BJ (cell line): ENCODE data around the gene CPNE1. TPM values are rescaled to one million over a fixed set of nuclear protein-coding genes. Genes with fewer than 3 reads are reported as not detected.
"Not testable (repeated sequence)": the region's sequence is repeated elsewhere in the genome, so short reads cannot be mapped to it uniquely, and the experiment has no call there.

Experiments used
- CTCF ChIA-PET: fragments of 350-600 bp; formaldehyde crosslinking; extraction: SDS; loops from one replicate; lab custom pipeline; 2021; ENCODE audit warnings: antibody characterized with exemption, inconsistent platforms; lab: Yijun Ruan, JAX
- POLR2A ChIA-PET: fragments of 300-600 bp; sonication (Branson Sonifier 250); formaldehyde crosslinking; extraction: SDS; loops from one replicate; lab custom pipeline; 2021; ENCODE audit warnings: antibody characterized with exemption; lab: Charles Lee
- DNase-seq: peaks from one replicate; pipeline ENCODE4 v3.0.0-alpha.2; 2011; ENCODE audit warnings: low read depth
- H3K27me3 ChIP-seq: 2 replicates; pipeline ENCODE4 v1.6.0; 2011; ENCODE audit warnings: low read length; ENCODE audit not compliant: control insufficient read depth, insufficient read depth
- H3K36me3 ChIP-seq: 2 replicates; pipeline ENCODE4 v1.5.1; 2011; ENCODE audit warnings: low read length; ENCODE audit not compliant: control insufficient read depth, insufficient read depth
- H3K4me3 ChIP-seq: 2 replicates; pipeline ENCODE4 v1.5.1; 2011; ENCODE audit warnings: low read depth, mild to moderate bottlenecking, control low read depth, low read length
- CTCF ChIP-seq: IDR thresholded peaks from 2 replicates; pipeline ENCODE4 v1.5.1; 2011; ENCODE audit warnings: low read depth, mild to moderate bottlenecking, control low read depth, inconsistent platforms, low read length, moderate library complexity; ENCODE audit not compliant: insufficient read depth
- polyA plus RNA-seq: library from polyadenylated mRNA; depleted of rRNA; stranded (reverse); fragments of >200 nt; gene quantifications from 2 replicates; pipeline ENCODE4 v1.2.3, GENCODE V29; 2011

The CPNE1 gene
- polyA plus RNA-seq, 1 experiment: 217 TPM

- ChIA-PET CTCF (interaction anchor here (0.7 to 1.1 kb wide), 2 partner anchors 10 to 125 kb away, joined by 3 to 5 read pairs; partner anchors contain the start of genes NFS1 and ROMO1), POLR2A (no interaction called here)
- DNase-seq: no peak
- Histone ChIP-seq H3K36me3 (peaks cover 19% of the 10 kb centered on the region), H3K4me3 (no peak overlapping the region), H3K27me3 (no peaks in the 10 kb centered on the region)
- no peak for TF ChIP-seq CTCF
Observed at GRCh38 chr20:35710039-35710438, 45.3 kb upstream of the CPNE1 start.

- no peak for DNase-seq
- no peaks in the 10 kb centered on the region for H3K27me3 ChIP-seq
- TF ChIP-seq CTCF: no peak
- ChIA-PET CTCF (interaction anchor here (0.7 to 1.1 kb wide), 2 partner anchors 9 to 19 kb away, joined by 3 to 5 read pairs; partner anchors contain the start of genes NFS1 and ROMO1), POLR2A (no interaction called here)
- H3K36me3 ChIP-seq: peaks cover 18% of the 10 kb centered on the region
- no peak overlapping the region for H3K4me3 ChIP-seq
Observed at GRCh38 chr20:35709259-35709658, 44.6 kb upstream of the CPNE1 start.

GRCh38 chr20:35708502-35708901 lies 43.8 kb upstream of the CPNE1 start:
- Histone ChIP-seq H3K36me3 (peaks cover 14% of the 10 kb centered on the region), H3K27me3 (no peaks in the 10 kb centered on the region), H3K4me3 (no peak overlapping the region)
- POLR2A ChIA-PET: no interaction called here
- no peak for DNase-seq
- CTCF ChIA-PET: no interaction called here
- no peak for TF ChIP-seq CTCF

- H3K4me3 ChIP-seq, POLR2A ChIA-PET, DNase-seq, H3K27me3 ChIP-seq: not testable (repeated sequence)
- CTCF ChIA-PET: interaction anchor here (1.0 kb wide), 1 partner anchor 33 kb away, joined by 3 read pairs; no protein-coding TSS in a partner anchor
- peaks cover 10% of the 10 kb centered on the region for H3K36me3 ChIP-seq
Observed at GRCh38 chr20:35706591-35707529, 42.2 kb upstream of the CPNE1 start.

GRCh38 chr20:35705894-35706293 lies 41.2 kb upstream of the CPNE1 start:
- peaks cover 11% of the 10 kb centered on the region for H3K36me3 ChIP-seq
- H3K4me3 ChIP-seq, POLR2A ChIA-PET, H3K27me3 ChIP-seq, DNase-seq: not testable (repeated sequence)
- CTCF ChIA-PET: interaction anchor here (1.0 to 1.7 kb wide), 2 partner anchors 34 to 178 kb away, joined by 3 to 5 read pairs; no protein-coding TSS in a partner anchor
